ENCODE data around the gene ADM5. TPM values are rescaled to one million over a fixed set of nuclear protein-coding genes. Genes with fewer than 3 reads are reported as not detected.

Gene ADM5, protein sequence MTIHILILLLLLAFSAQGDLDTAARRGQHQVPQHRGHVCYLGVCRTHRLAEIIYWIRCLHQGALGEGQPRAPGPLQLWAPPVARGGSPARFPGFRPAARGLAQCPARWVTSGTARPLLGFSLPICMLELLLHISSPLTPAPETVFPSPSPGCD
- 0.77 TPM for total RNA-seq

GRCh38 chr19:49689133-49690078 is at the start of gene ADM5:
ADM5 (plus strand) TSS chr19:49689594; CDS start chr19:49689838, 244 bp downstream.

DNA sequence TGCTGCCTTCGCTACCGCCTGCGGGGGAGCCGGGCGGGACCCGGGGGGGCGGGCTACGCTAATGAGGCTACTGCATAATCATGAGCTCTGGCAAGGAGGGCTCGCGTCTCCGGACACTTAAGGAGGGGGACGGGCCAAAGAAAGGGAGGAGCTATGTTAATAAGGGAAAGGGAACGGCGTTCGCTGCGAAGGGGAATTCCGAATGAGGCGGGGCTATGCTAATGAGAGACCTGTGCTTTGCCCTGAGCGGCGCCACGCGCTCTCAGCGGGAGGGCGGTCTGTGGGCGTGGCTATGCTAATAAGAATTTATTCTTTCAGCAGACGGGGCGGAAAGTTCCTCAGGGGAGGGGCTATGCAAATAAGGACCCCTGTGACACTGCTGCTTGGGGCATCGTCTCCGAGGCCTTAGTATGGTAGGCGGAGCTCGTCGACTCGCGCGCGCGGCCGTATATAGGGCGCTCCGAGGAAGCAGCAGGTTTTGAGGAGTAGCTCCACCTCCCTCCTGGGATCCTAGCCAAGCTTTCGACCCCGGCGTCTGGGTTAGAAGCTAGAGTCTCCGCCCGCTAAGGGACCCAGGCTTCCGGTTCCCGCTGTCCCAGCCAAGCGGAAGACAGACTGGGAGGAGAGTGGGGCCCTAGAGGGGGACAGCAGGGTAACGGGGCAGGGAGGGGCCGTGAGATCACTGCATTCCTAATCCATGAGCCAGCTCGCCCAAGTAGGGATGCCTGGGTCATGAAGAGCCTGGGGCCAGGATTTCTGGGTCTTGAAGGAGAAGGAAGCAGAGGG is 49.1 kb upstream of the ADM5 start, which contains the start of gene RRAS:
TSS of gene RRAS (minus strand) at position 31 of the 786 bp plus-strand sequence. CDS start 45 bp downstream, outside the sequence.

GRCh38 chr19:49641688-49642491 is 47.5 kb upstream of the ADM5 start, which contains the start of gene SCAF1:
SCAF1 (plus strand) TSS chr19:49642209; CDS start chr19:49645027, 2,818 bp downstream.

DNA sequence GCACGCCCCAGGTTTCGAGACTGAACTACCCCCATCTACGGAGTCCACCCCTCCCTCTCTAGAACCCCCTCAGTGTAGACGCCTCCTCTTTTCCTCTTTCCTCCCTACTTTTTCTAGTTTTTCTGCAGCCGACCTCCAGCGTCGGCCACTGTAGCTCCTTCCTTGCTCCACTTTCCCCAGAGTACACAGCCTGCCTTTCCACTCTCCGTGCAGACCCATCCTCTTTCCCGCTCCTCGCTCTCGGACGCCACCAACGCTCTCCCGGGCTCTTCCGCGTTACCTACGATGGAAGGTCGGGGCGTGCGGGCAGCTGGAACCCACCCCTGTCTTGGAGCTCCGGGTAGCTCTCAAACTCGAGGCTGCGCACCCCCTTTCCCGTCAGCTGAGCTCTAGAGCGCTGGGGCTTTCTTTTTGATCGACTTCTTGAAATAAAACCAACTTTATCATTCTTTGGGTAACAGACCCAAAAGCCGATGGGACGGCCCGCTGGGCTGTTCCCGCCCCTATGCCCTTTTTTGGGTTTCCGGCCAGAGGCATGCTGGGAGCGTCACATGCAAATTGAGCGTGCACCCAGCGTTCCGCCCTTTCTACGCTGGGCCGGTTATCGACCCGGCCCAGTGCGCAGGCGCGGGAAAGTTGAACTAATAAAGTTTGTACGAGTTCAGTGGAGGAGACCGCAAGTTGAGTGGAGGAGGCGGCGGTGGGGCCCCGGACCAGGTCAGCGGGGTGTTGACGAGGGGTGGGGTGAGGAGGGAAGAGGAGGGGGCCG is 23.9 kb upstream of the ADM5 start, which contains the start of the genes BCL2L12 and IRF3:
TSS of gene BCL2L12 (plus strand) at position 583 of the 769 bp plus-strand sequence. CDS start 760 bp downstream, outside the sequence.
TSS of gene IRF3 (minus strand) at position 507 of the 769 bp plus-strand sequence. CDS start 1,019 bp downstream, outside the sequence.

GRCh38 chr19:49677231-49677900 is 12.0 kb upstream of the ADM5 start, which contains the start of gene PRMT1:
PRMT1 (plus strand) TSS chr19:49677271; CDS start chr19:49677281, 10 bp downstream.

DNA sequence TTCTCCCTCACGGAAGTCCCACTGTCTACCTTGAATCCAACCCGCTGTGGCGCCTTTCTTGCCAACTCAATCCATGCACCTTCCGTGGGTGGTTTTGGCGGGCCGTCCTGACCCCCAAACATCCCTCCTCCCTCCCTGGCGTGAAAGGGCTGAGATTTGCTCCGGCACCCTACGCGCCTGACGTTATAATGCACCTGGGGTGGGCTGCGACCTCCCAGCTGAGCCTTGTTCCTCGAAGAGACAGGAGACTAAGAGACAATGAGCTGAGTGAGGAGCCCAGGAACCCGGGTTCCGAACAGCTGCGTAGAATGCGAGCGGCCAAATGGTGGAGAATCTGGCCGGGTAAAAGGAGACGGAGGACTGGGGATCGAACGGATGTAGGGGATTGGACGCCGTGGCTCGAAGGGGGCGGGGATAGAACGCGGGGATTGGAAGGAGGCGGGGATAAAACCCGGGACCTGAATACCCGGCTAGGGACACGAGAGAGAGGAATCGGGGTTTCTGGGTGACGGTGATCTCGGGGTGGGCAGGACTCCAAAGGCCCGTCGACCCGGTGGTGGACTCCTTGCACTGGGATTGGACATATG is 1.4 kb downstream of the ADM5 start, which contains the start of gene CPT1C:
TSS of gene CPT1C (plus strand) at position 461 of the 587 bp plus-strand sequence. CDS start 1,137 bp downstream, outside the sequence.

Other genes starting within 250 kb of the ADM5 start
- gene SLC17A7, start 248.1 kb upstream of the ADM5 start, total RNA-seq = 78.0 TPM
- 77.4 TPM for gene PIH1D1, start 237.8 kb upstream of the ADM5 start, total RNA-seq
- 24.0 TPM for gene ALDH16A1, start 236.4 kb upstream of the ADM5 start, total RNA-seq
- 1.3 TPM for gene FLT3LG, start 215.4 kb upstream of the ADM5 start, total RNA-seq
- gene RPL13A, start 202.0 kb upstream of the ADM5 start, total RNA-seq = 1,223 TPM
- gene RPS11, start 193.2 kb upstream of the ADM5 start, total RNA-seq = 4,219 TPM
- 94.0 TPM for gene FCGRT, start 176.9 kb upstream of the ADM5 start, total RNA-seq
- 58.3 TPM for gene RCN3, start 161.6 kb upstream of the ADM5 start, total RNA-seq
- gene NOSIP, start 109.0 kb upstream of the ADM5 start, total RNA-seq = 38.8 TPM
- gene PRRG2, start 108.3 kb upstream of the ADM5 start, total RNA-seq = 0.77 TPM
- gene PRR12, start 98.4 kb upstream of the ADM5 start, total RNA-seq = 15.8 TPM
- 6.5 TPM for gene RRAS, start 49.5 kb upstream of the ADM5 start, total RNA-seq
- gene SCAF1, start 47.4 kb upstream of the ADM5 start, total RNA-seq = 28.2 TPM
- 51.1 TPM for gene IRF3, start 23.7 kb upstream of the ADM5 start, total RNA-seq
- gene BCL2L12, start 23.7 kb upstream of the ADM5 start, total RNA-seq = 3.1 TPM
- gene PRMT1, start 12.3 kb upstream of the ADM5 start, total RNA-seq = 298 TPM
- gene CPT1C, start 1.5 kb downstream of the ADM5 start, total RNA-seq = 40.4 TPM
- gene TSKS, start 73.7 kb downstream of the ADM5 start, total RNA-seq = 0.22 TPM
- gene AP2A1, start 77.4 kb downstream of the ADM5 start, total RNA-seq = 61.0 TPM
- gene FUZ, start 123.7 kb downstream of the ADM5 start, total RNA-seq = 38.7 TPM
- 44.2 TPM for gene MED25, start 128.7 kb downstream of the ADM5 start, total RNA-seq
- 126 TPM for gene PTOV1, start 161.6 kb downstream of the ADM5 start, total RNA-seq
- 49.9 TPM for gene PNKP, start 178.0 kb downstream of the ADM5 start, total RNA-seq
- gene AKT1S1, start 187.8 kb downstream of the ADM5 start, total RNA-seq = 7.8 TPM
- 24.8 TPM for gene TBC1D17, start 188.1 kb downstream of the ADM5 start, total RNA-seq
- gene IL4I1, start 207.3 kb downstream of the ADM5 start, total RNA-seq = 0.27 TPM
- gene ATF5, start 239.6 kb downstream of the ADM5 start, total RNA-seq = 4.0 TPM
- 53.2 TPM for gene NUP62, start 239.9 kb downstream of the ADM5 start, total RNA-seq

All from camera-type eye (tissue), 1 donor.